GM18511 (cell line): ENCODE data around the gene EFNB2.

Experiments
- ATAC-seq: cut with Tn5 transposase; IDR thresholded peaks from one replicate; pipeline ENCODE4 v1.9.1; 2021; ENCODE audit warnings: mild to moderate bottlenecking, moderate library complexity; ENCODE audit not compliant: unreplicated experiment

Gene EFNB2

GRCh38 chr13:106455777-106456176 lies 79.7 kb downstream of the EFNB2 start:
- no peak for ATAC-seq

GRCh38 chr13:106455190-106455589 lies 80.3 kb downstream of the EFNB2 start:
- no peak for ATAC-seq

GRCh38 chr13:106453101-106453500 lies 82.4 kb downstream of the EFNB2 start:
- ATAC-seq, result no peak

GRCh38 chr13:106450991-106451390 lies 84.5 kb downstream of the EFNB2 start:
- ATAC-seq, result no peak

GRCh38 chr13:106449096-106449495 lies 86.4 kb downstream of the EFNB2 start:
- ATAC-seq, result no peak

GRCh38 chr13:106445996-106446395 lies 89.5 kb downstream of the EFNB2 start:
- no peak for ATAC-seq

DNA sequence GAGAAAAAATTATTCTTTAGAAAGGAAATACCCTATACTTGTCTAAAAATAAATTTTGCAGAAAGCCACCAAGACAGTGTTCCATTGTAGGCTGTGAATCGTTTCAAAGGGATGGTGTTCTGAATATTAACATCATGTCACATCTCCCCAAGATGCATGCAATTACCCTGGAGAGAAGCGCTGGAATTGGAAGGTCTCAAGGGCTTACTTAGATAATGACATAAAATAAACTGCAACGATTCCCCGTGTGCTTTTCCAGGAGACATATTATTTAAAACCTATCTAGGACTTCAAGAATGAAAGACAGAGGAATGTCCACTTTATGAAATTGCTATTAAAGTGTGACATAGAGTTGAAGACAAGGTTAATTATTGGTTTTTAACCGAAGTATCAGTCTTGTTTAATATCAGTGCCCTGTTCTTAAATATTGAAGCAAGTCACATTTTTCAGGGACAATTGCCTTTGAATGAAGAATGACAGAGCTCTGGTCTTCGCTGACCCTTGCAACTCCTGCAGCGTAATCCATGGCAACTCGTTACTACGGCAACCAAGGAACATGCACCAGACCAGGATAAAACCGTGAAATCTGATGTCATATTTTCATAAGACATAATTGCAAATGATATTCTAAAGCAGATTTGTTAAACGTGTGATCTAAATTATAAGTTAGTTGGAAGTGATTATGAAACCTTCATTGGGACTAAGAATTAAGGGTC lies 91.7 kb downstream of the EFNB2 start:
- ATAC-seq, result no peak

DNA sequence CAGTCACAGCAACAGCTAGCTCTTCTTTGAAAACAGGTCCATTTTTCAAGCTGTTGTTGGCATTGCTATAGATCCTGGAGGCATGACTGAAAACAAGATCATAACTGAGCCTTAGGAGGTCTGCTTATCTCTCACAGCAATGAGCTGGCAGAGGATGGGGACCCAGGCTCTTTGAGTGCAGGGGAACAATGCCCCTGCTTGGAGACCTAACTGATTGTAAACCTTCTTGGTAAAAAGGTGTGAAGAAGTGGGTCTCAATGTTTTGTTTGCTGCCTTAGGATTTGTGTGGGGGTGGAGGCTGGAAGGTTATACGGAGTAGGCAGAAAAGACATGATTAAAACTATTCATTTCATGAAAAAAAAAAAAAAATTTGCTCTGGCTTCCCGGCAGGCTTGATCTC lies 94.6 kb downstream of the EFNB2 start:
- no peak for ATAC-seq
